Thoracic aorta (tissue), 2 donors: Measurements from ENCODE around the gene SUMO1. TPM values are rescaled to one million over a fixed set of nuclear protein-coding genes. Genes with fewer than 3 reads are reported as not detected.

ENCODE experiments used
- ATAC-seq: fragments of 150-250 bp; one replicate; pipeline ENCODE4 v1.8.0; 2017; ENCODE audit warnings: low read depth; ENCODE audit not compliant: insufficient number of reproducible peaks, low FRiP score
- DNase-seq: peaks from one replicate; pipeline ENCODE4 v3.0.0-alpha.2; 2020; ENCODE audit warnings: low spot score
- H3K27ac ChIP-seq, 2 donors: fragments of 200-600 bp; sonication (generic); 1 replicate in 1 of 2; 2 replicates in 1 of 2; pipeline ENCODE4 v1.5.1; 2016; ENCODE audit warnings: mild to moderate bottlenecking in 2 of 2, moderate library complexity in 2 of 2
- H3K27me3 ChIP-seq: fragments of 200-600 bp; sonication (generic); replicated peaks from 2 replicates; pipeline ENCODE4 v1.6.0; 2016; ENCODE audit warnings: mild to moderate bottlenecking; ENCODE audit not compliant: insufficient read depth
- H3K36me3 ChIP-seq: fragments of 200-600 bp; sonication (generic); one replicate; pipeline ENCODE4 v1.5.1; 2016
- H3K4me1 ChIP-seq, 2 donors: fragments of 200-600 bp; sonication (generic); 1 replicate in 1 of 2; 2 replicates in 1 of 2; pipeline versions ENCODE4 v1.5.1 to v1.6.0; 2016; ENCODE audit warnings: low read depth in 2 of 2, mild to moderate bottlenecking in 1 of 2; ENCODE audit not compliant: control insufficient read depth in 1 of 2
- H3K4me3 ChIP-seq: fragments of 200-600 bp; sonication (generic); 2 replicates; pipeline ENCODE4 v1.5.1; 2016; ENCODE audit warnings: mild to moderate bottlenecking
- H3K9me3 ChIP-seq: fragments of 200-600 bp; sonication (generic); 2 replicates; pipeline ENCODE4 v1.5.1; 2016
- total RNA-seq, 2 donors: library from RNA; depleted of rRNA; stranded (reverse); fragments of >200 nt; gene quantifications; one replicate each; pipeline versions ENCODE4 v1.1.0 to v1.2.3, GENCODE V29; 2016
- TF ChIP-seq, protein P1 (sequence below): fragments of 200-600 bp; sonication (generic); IDR thresholded peaks from one replicate; pipeline ENCODE4 v1.5.1; 2019; ENCODE audit warnings: antibody characterized with exemption

Gene SUMO1
- total RNA-seq, 2 donors from 2014 or later = 36.8 to 55.2 TPM

- Histone ChIP-seq H3K36me3 (no peaks in the 10 kb centered on the region), H3K27me3 (no peaks in the 10 kb centered on the region), H3K4me1 (peaks cover 0 to 9% of the 10 kb centered on the region in 2 donors), H3K9me3 (no peaks in the 10 kb centered on the region), H3K27ac (no peak overlapping the region), H3K4me3 (no peak overlapping the region)
- TF ChIP-seq, protein P1, sequence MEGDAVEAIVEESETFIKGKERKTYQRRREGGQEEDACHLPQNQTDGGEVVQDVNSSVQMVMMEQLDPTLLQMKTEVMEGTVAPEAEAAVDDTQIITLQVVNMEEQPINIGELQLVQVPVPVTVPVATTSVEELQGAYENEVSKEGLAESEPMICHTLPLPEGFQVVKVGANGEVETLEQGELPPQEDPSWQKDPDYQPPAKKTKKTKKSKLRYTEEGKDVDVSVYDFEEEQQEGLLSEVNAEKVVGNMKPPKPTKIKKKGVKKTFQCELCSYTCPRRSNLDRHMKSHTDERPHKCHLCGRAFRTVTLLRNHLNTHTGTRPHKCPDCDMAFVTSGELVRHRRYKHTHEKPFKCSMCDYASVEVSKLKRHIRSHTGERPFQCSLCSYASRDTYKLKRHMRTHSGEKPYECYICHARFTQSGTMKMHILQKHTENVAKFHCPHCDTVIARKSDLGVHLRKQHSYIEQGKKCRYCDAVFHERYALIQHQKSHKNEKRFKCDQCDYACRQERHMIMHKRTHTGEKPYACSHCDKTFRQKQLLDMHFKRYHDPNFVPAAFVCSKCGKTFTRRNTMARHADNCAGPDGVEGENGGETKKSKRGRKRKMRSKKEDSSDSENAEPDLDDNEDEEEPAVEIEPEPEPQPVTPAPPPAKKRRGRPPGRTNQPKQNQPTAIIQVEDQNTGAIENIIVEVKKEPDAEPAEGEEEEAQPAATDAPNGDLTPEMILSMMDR = no peak
- DNase-seq (no peak), ATAC-seq (no peak)
Observed at GRCh38 chr2:202161151-202161835, 77.1 kb downstream of the SUMO1 start.

GRCh38 chr2:202158796-202159195, 79.6 kb downstream of the SUMO1 start:
- H3K4me3 ChIP-seq = no peak overlapping the region
- DNase-seq = no peak
- no peak overlapping the region for H3K27ac ChIP-seq
- no peaks in the 10 kb centered on the region for H3K27me3 ChIP-seq
- no peak for ATAC-seq
- no peaks in the 10 kb centered on the region for H3K9me3 ChIP-seq
- TF ChIP-seq, protein P1 = no peak
- H3K4me1 ChIP-seq = peaks cover 0 to 9% of the 10 kb centered on the region in 2 donors
- H3K36me3 ChIP-seq = no peaks in the 10 kb centered on the region

GRCh38 chr2:202157211-202157990, 81.0 kb downstream of the SUMO1 start:
- Histone ChIP-seq H3K27me3 (no peaks in the 10 kb centered on the region), H3K27ac (no peak overlapping the region), H3K9me3 (no peaks in the 10 kb centered on the region), H3K4me1 (peaks cover 0 to 9% of the 10 kb centered on the region in 2 donors), H3K4me3 (no peak overlapping the region), H3K36me3 (no peaks in the 10 kb centered on the region)
- DNase-seq = no peak
- TF ChIP-seq, protein P1 = no peak
- no peak for ATAC-seq

Other genes starting within 250 kb of the SUMO1 start
- gene FZD7, start 204.7 kb downstream of the SUMO1 start, total RNA-seq = 10 to 100 TPM; 14.0 to 14.4 TPM
- not detected for gene KIAA2012, start 165.3 kb downstream of the SUMO1 start, total RNA-seq
- 100 to 1,000 TPM in 1 of 2 donors, 10 to 100 TPM in 1; 77.3 to 161 TPM for gene NOP58, start 27.2 kb upstream of the SUMO1 start, total RNA-seq
- 100 to 1,000 TPM in 1 of 2 donors, 10 to 100 TPM in 1; 65.9 to 111 TPM for gene BMPR2, start 137.7 kb upstream of the SUMO1 start, total RNA-seq